ENCODE measurements around the gene CNOT6. TPM values are rescaled to one million over a fixed set of nuclear protein-coding genes. Genes with fewer than 3 reads are reported as not detected.

CNOT6 gene
- total RNA-seq, 1 experiment from 2014 or later: 59.1 TPM

DNA sequence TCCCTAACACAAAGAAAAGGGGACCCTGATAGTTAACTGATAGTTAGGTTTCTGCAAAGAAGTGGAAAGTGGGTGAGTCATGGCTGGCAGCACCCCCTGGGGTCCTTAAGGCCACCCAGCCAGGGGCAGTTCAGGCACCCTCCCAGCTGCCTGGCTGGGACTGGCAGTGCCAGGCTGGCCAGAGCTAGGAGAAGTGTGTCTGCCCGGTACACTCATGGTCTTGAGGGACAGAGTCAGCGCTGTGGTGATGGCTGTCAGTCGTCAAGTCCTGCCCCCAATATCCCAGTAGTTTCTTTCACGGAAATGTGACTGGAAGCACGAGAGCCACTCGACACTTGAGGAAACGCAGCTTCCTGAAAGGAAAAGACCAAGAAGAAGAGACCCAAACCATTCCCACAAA lies 22.3 kb upstream of the CNOT6 start:
- H3K36me3 ChIP-seq (ENCODE audit: control insufficient read depth in 1 of 2, insufficient read depth in 2 of 2, low read length in 2 of 2): no peaks in the 10 kb centered on the region
- peaks cover 4 to 6% of the 10 kb centered on the region in 2 experiments; a peak in 3 of 4 replicates for H3K4me1 ChIP-seq (ENCODE audit: control insufficient read depth in 1 of 2, insufficient read depth in 2 of 2, low read length in 2 of 2)
- no peak for DNase-seq (ENCODE audit: low read depth, low spot score)
- ATAC-seq: no peak
- no peaks in the 10 kb centered on the region for H3K9me3 ChIP-seq (ENCODE audit: control insufficient read depth in 1 of 2, insufficient read depth in 1 of 2, low read depth in 1 of 2, low read length in 2 of 2)
- H3K9ac ChIP-seq (ENCODE audit: low read length): no peak overlapping the region
- no peaks in the 10 kb centered on the region for H3K9me2 ChIP-seq (ENCODE audit: insufficient read depth)
- H2AFZ ChIP-seq (ENCODE audit: low read depth, low read length, poor library complexity, severe bottlenecking): no peak overlapping the region
- no peak overlapping the region for H3K27ac ChIP-seq (ENCODE audit: low read depth, low read length)
- no peak overlapping the region for H3K4me3 ChIP-seq (replicated peaks in 1 of 2; ENCODE audit: low read depth in 1 of 2, low read length in 2 of 2)
- H3K27me3 ChIP-seq (ENCODE audit: insufficient read depth, low read length): no peaks in the 10 kb centered on the region
- no peaks in the 10 kb centered on the region for H4K20me1 ChIP-seq (ENCODE audit: insufficient read depth)
- H3K4me2 ChIP-seq (ENCODE audit: low read length): no peak overlapping the region
- ChIA-PET RAD21 (ENCODE audit: low non-redundant PET in 1 of 2, low total read pairs in 2 of 2, uncharacterized antibody in 2 of 2, unreplicated experiment in 2 of 2) (interaction anchor here in 1 of 2 experiments (1.3 kb wide), 1 partner anchor 179 kb away, joined by 6 read pairs; no protein-coding TSS in a partner anchor), POLR2A (no interaction called here), CTCF (interaction anchor here (1.3 to 1.8 kb wide), 4 partner anchors 139 to 263 kb away, joined by 4 to 25 read pairs (median 5); partner anchors contain the start of genes MAPK9 and RASGEF1C)
- TF ChIP-seq CTCF (IDR thresholded peaks at IDR 0.05 in 2 of 3, conservative IDR thresholded peaks at IDR 0.05 in 1 of 3; ENCODE audit: borderline replicate concordance in 1 of 3, insufficient read depth in 1 of 3, low read depth in 2 of 3, low read length in 2 of 3) (no peak), SP1 (IDR thresholded peaks at IDR 0.05; ENCODE audit: low read depth) (no peak), POLR2AphosphoS5 (IDR thresholded peaks at IDR 0.05; ENCODE audit: low read depth, low read length) (no peak), EGR1 (IDR thresholded peaks at IDR 0.05; ENCODE audit: low read depth) (no peak), EZH2phosphoT487 (IDR thresholded peaks at IDR 0.05; ENCODE audit: borderline replicate concordance) (no peak), CEBPB (IDR thresholded peaks at IDR 0.05; ENCODE audit: low read depth) (no peak), ZBTB33 (IDR thresholded peaks at IDR 0.05; ENCODE audit: extremely low read depth, insufficient replicate concordance, low read length) (no peak), ELF1 (IDR thresholded peaks at IDR 0.05; ENCODE audit: borderline replicate concordance, low read depth) (no peak), RAD21 (IDR thresholded peaks at IDR 0.05; ENCODE audit: low read depth) (no peak), ZNF274 (IDR thresholded peaks at IDR 0.05; ENCODE audit: low read depth, low read length) (no peak), SRF (IDR thresholded peaks at IDR 0.05; ENCODE audit: low read depth) (no peak), POLR2A (IDR thresholded peaks at IDR 0.05; ENCODE audit: borderline replicate concordance, extremely low read depth, insufficient read depth, insufficient read length) (no peak), ZFX (IDR thresholded peaks at IDR 0.05) (no peak), CBX3 (IDR thresholded peaks at IDR 0.05; ENCODE audit: low read depth) (no peak), JUND (IDR thresholded peaks at IDR 0.05) (no peak), SIN3A (IDR thresholded peaks at IDR 0.05; ENCODE audit: low read depth) (no peak)
- TF ChIP-seq, protein P1, sequence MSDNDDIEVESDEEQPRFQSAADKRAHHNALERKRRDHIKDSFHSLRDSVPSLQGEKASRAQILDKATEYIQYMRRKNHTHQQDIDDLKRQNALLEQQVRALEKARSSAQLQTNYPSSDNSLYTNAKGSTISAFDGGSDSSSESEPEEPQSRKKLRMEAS (IDR thresholded peaks at IDR 0.05): no peak
- TF ChIP-seq, protein P2, sequence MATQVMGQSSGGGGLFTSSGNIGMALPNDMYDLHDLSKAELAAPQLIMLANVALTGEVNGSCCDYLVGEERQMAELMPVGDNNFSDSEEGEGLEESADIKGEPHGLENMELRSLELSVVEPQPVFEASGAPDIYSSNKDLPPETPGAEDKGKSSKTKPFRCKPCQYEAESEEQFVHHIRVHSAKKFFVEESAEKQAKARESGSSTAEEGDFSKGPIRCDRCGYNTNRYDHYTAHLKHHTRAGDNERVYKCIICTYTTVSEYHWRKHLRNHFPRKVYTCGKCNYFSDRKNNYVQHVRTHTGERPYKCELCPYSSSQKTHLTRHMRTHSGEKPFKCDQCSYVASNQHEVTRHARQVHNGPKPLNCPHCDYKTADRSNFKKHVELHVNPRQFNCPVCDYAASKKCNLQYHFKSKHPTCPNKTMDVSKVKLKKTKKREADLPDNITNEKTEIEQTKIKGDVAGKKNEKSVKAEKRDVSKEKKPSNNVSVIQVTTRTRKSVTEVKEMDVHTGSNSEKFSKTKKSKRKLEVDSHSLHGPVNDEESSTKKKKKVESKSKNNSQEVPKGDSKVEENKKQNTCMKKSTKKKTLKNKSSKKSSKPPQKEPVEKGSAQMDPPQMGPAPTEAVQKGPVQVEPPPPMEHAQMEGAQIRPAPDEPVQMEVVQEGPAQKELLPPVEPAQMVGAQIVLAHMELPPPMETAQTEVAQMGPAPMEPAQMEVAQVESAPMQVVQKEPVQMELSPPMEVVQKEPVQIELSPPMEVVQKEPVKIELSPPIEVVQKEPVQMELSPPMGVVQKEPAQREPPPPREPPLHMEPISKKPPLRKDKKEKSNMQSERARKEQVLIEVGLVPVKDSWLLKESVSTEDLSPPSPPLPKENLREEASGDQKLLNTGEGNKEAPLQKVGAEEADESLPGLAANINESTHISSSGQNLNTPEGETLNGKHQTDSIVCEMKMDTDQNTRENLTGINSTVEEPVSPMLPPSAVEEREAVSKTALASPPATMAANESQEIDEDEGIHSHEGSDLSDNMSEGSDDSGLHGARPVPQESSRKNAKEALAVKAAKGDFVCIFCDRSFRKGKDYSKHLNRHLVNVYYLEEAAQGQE (IDR thresholded peaks at IDR 0.05; ENCODE audit: low read depth): no peak
- intact Hi-C loops (cut with micrococcal nuclease): loop anchor here (1.0 to 10.0 kb wide), 3 partner anchors 179 to 345 kb away; partner anchors contain the start of gene RASGEF1C
- H3K79me2 ChIP-seq (ENCODE audit: insufficient read depth, low read length): no peaks in the 10 kb centered on the region
- BruUV-seq (replicated peaks): no TSS peak

All from HCT116 (cell line).